Activated T-helper 17 cell treated with anti-CD3 and anti-CD28 coated beads, Interleukin-2, amount 50 U/mL, for 72 hours (primary cell): ENCODE results near the gene IL36A. TPM values are rescaled to one million over a fixed set of nuclear protein-coding genes. Genes with fewer than 3 reads are reported as not detected.

Experiments used
- ATAC-seq: fragments of 150-1000 bp; cut with Tn5 transposase; replicated peaks from 2 replicates; pipeline ENCODE4 v1.10.0; 2021; ENCODE audit warnings: mild to moderate bottlenecking, moderate library complexity
- H3K27ac Mint-ChIP-seq: one replicate; pipeline ENCODE4 v1.8.0; 2022; ENCODE audit warnings: mixed read lengths
- H3K27me3 Mint-ChIP-seq: one replicate; pipeline ENCODE4 v1.8.0; 2022; ENCODE audit warnings: mixed read lengths
- H3K36me3 Mint-ChIP-seq: one replicate; pipeline ENCODE4 v1.8.0; 2022; ENCODE audit warnings: low read depth, mild to moderate bottlenecking, mixed read lengths
- H3K4me1 Mint-ChIP-seq: one replicate; pipeline ENCODE4 v1.8.0; 2022; ENCODE audit warnings: mixed read lengths
- H3K4me3 Mint-ChIP-seq: one replicate; pipeline ENCODE4 v1.8.0; 2022; ENCODE audit warnings: mild to moderate bottlenecking, mixed read lengths
- H3K9me3 Mint-ChIP-seq: one replicate; pipeline ENCODE4 v1.8.0; 2022; ENCODE audit warnings: mixed read lengths
- total RNA-seq, 2 donors: library from RNA; stranded (reverse); gene quantifications; one replicate each; pipeline ENCODE4 v1.2.3, GENCODE V29; 2022

IL36A gene
- total RNA-seq, result not detected

DNA sequence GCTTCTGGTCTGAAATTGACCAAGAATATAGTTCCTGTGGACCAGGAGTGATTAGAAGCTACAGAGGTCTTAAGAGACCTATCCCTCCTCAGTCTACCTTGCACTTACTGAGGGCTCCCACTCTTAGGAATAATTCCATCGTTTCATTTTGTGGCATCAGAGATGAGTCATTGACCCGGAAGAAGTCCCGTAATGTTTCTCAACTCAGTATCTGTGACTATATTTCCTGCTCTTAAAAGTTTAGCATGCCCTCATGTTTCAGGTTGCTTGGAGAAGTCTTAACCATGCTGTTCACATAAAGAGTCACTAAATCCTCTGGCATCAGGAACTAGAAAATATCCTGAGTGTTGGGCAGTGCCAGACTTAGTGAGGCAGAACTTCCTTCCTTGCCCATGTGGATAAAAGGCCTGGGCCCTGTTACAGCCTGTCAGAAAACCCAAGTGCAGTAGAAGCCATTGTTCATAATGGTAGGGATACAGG lies at the start of gene IL36A:
Gene IL36A (plus strand): TSS at position 430 of the 480 bp plus-strand sequence. CDS start 413 bp downstream, outside the sequence.
- H3K27me3 Mint-ChIP-seq, result no peaks in the 10 kb centered on the region
- H3K4me1 Mint-ChIP-seq, result no peaks in the 10 kb centered on the region
- peaks cover 8% of the 10 kb centered on the region for H3K9me3 Mint-ChIP-seq
- H3K4me3 Mint-ChIP-seq, result no peak within 1 kb of the TSS
- no peaks in the 10 kb centered on the region for H3K36me3 Mint-ChIP-seq
- no peak for ATAC-seq
- H3K27ac Mint-ChIP-seq, result no peak within 1 kb of the TSS

GRCh38 chr2:112957511-112957910 lies 47.7 kb upstream of the IL36A start:
- no peak overlapping the region for H3K27ac Mint-ChIP-seq
- ATAC-seq, result no peak
- no peaks in the 10 kb centered on the region for H3K4me1 Mint-ChIP-seq
- H3K9me3 Mint-ChIP-seq, result no peaks in the 10 kb centered on the region
- H3K27me3 Mint-ChIP-seq, result peaks cover 10% of the 10 kb centered on the region
- no peak overlapping the region for H3K4me3 Mint-ChIP-seq
- no peaks in the 10 kb centered on the region for H3K36me3 Mint-ChIP-seq

DNA sequence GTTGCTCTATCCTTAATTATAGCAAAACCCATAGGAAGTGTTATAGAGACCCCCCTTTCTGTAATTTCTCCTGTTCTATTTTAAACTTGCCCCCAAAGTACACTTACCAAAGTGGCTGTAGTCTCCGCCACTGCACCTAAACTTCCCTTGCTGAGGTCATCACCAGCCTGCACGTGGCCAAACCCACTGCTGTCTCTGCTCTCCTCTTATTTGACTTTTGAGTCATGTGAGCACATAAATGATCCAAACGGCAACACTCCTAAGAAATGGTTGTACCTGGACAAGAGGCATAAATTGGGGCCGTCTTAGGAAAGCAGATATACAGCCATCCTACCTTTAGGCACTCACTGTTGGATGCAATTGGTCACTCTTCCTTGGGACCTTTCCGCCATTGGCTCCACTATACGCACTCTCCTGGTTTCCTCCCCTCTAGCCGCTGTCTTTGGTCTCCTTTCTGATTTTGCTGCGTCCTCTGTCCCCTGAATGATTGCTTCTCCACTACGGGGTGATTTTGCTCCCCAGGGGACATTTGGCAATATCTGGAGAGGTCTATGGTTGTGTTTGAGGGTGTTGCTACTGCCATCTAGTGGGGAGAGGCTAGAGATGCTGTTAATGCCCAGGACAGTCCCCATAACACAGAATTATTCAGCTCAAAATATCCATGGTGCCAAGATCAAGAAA lies 46.7 kb upstream of the IL36A start:
- peak; percentile 80 for ATAC-seq
- no peak overlapping the region for H3K4me3 Mint-ChIP-seq
- no peaks in the 10 kb centered on the region for H3K36me3 Mint-ChIP-seq
- no peak overlapping the region for H3K27ac Mint-ChIP-seq
- H3K9me3 Mint-ChIP-seq, result no peaks in the 10 kb centered on the region
- peaks cover 6% of the 10 kb centered on the region for H3K27me3 Mint-ChIP-seq
- no peaks in the 10 kb centered on the region for H3K4me1 Mint-ChIP-seq

GRCh38 chr2:112959109-112959812 lies 46.0 kb upstream of the IL36A start:
- H3K27me3 Mint-ChIP-seq, result peaks cover 5% of the 10 kb centered on the region
- H3K4me1 Mint-ChIP-seq, result no peaks in the 10 kb centered on the region
- H3K27ac Mint-ChIP-seq, result no peak overlapping the region
- no peaks in the 10 kb centered on the region for H3K36me3 Mint-ChIP-seq
- ATAC-seq, result no peak
- H3K4me3 Mint-ChIP-seq, result no peak overlapping the region
- no peaks in the 10 kb centered on the region for H3K9me3 Mint-ChIP-seq

- H3K4me3 Mint-ChIP-seq, result no peak overlapping the region
- no peaks in the 10 kb centered on the region for H3K36me3 Mint-ChIP-seq
These were observed 44.9 kb upstream of the IL36A start for GRCh38 chr2:112960230-112960825.

GRCh38 chr2:112962308-112963175 lies 42.7 kb upstream of the IL36A start:
- ATAC-seq, result no peak
- H3K36me3 Mint-ChIP-seq, result no peaks in the 10 kb centered on the region
- no peaks in the 10 kb centered on the region for H3K9me3 Mint-ChIP-seq
- no peak overlapping the region for H3K4me3 Mint-ChIP-seq
- no peaks in the 10 kb centered on the region for H3K4me1 Mint-ChIP-seq
- H3K27ac Mint-ChIP-seq, result no peak overlapping the region
- H3K27me3 Mint-ChIP-seq, result no peaks in the 10 kb centered on the region

More at GRCh38 chr2:112960230-112960825, 44.9 kb upstream of the IL36A start:
- Mint-ChIP-seq H3K27me3 (no peaks in the 10 kb centered on the region), H3K9me3 (no peaks in the 10 kb centered on the region), H3K27ac (no peak overlapping the region), H3K4me1 (no peaks in the 10 kb centered on the region)
- ATAC-seq, result no peak

- H3K36me3 Mint-ChIP-seq, result no peaks in the 10 kb centered on the region
- H3K4me3 Mint-ChIP-seq, result no peak overlapping the region
- H3K4me1 Mint-ChIP-seq, result peaks cover 6% of the 10 kb centered on the region
- peaks cover 4% of the 10 kb centered on the region for H3K27me3 Mint-ChIP-seq
- ATAC-seq, result no peak
- H3K9me3 Mint-ChIP-seq, result no peaks in the 10 kb centered on the region
- H3K27ac Mint-ChIP-seq, result no peak overlapping the region
These were observed 38.2 kb upstream of the IL36A start for GRCh38 chr2:112967023-112967422.

DNA sequence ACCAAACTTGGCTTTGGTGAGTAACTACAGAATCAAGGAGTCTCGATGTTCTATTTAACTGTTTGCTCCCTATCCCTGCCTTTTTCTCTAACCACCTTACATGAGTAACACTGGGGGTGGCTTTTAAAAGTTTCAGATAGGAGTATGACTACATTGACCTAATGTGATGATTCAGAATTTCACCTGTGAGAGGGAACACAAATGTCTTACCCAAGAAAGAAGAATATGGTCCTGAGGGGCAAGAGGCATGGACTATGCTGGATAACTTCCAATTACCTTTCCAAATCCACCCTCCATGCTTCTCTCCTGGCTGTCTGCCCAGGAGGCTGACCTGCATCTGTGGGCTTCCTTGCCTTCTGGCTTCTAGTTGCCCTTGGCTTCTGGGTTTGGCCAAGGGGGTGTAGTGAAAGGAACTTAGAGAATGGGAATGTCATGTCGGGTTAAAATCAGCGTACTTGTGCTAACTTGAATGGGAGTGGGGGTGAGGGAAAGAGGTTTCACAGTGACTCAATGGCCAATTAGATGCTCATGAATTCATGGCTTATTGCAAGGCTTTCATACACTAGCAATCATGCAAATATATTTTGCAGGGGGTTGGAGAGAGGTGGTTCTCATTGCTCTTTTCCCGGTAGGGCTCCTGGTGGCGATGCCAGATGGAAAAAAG lies 32.7 kb upstream of the IL36A start:
- Mint-ChIP-seq H3K9me3 (no peaks in the 10 kb centered on the region), H3K4me3 (no peak overlapping the region), H3K4me1 (peaks cover 6% of the 10 kb centered on the region), H3K36me3 (no peaks in the 10 kb centered on the region), H3K27ac (no peak overlapping the region), H3K27me3 (peaks cover 10% of the 10 kb centered on the region)
- peak; percentile 86 for ATAC-seq

DNA sequence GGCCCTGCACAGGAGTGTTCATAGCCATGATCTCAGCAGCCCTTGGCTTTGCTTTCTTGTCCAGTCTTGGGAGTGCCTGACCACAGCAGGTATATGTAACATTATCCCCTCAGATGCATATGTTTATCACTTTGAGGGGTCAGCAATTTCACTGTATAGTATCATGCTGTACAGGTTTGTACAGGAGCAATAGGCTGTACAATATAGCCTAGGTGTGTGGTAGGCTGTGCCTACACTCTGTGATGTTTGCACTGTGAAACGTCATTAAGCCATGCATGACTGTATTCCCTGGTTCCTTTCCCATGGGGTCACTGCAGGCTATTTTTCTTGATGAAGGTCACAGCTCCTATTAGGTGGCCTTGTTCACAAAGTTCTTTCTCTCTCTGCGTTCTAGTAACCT lies 32.1 kb upstream of the IL36A start:
- H3K27me3 Mint-ChIP-seq, result peaks cover 10% of the 10 kb centered on the region
- H3K36me3 Mint-ChIP-seq, result no peaks in the 10 kb centered on the region
- H3K27ac Mint-ChIP-seq, result no peak overlapping the region
- H3K4me1 Mint-ChIP-seq, result peaks cover 6% of the 10 kb centered on the region
- no peak overlapping the region for H3K4me3 Mint-ChIP-seq
- no peak for ATAC-seq
- no peaks in the 10 kb centered on the region for H3K9me3 Mint-ChIP-seq

DNA sequence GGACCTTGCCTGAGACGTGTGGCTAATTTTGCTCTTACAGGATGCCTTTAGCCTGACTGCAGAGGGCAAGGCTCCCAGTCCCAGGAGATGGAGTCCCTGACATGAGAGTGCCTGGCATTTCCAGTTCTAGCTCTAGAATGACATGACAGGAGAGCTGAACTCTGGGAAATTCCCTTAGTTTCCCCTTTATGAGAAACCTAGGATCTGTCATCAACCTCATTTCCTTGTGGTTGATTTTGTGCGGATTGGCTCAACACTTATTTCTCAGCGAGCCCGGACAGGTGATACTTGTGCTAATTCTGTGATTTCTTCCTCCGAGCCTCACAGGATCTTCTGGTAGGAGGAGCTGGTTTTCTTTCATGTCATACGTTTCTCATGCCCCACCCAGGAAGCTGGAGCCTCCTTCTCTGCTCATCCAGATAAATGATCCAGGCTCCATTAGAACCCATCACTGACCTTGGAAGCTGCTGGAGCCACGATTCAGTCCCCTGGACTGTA lies 27.7 kb upstream of the IL36A start, which contains the start of gene IL36G:
Gene IL36G (plus strand): TSS at position 448 of the 498 bp plus-strand sequence. CDS start 633 bp downstream, outside the sequence.
- Mint-ChIP-seq H3K36me3 (no peaks in the 10 kb centered on the region), H3K27ac (no peak within 1 kb of the TSS), H3K4me1 (no peaks in the 10 kb centered on the region), H3K4me3 (no peak within 1 kb of the TSS), H3K9me3 (no peaks in the 10 kb centered on the region), H3K27me3 (peaks cover 6% of the 10 kb centered on the region)
- peak; percentile 87 for ATAC-seq

DNA sequence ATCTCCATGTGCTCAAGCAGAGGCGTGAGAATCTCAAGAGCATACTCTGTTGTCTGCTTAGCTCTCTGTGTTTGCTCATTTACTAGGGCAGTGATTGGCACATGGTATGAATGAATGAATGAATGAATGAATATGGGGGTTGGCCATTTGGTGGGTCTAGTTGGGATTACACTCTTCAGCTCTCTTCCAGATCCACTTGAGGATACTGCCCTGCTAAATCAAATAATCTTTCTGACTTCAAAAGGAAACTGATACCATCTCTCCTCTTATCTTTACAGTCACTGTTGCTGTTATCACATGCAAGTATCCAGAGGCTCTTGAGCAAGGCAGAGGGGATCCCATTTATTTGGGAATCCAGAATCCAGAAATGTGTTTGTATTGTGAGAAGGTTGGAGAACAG lies 25.5 kb upstream of the IL36A start:
- H3K27me3 Mint-ChIP-seq, result peaks cover 6% of the 10 kb centered on the region
- H3K4me3 Mint-ChIP-seq, result no peak overlapping the region
- H3K9me3 Mint-ChIP-seq, result no peaks in the 10 kb centered on the region
- H3K4me1 Mint-ChIP-seq, result peaks cover under 1% of the 10 kb centered on the region
- ATAC-seq, result no peak
- H3K36me3 Mint-ChIP-seq, result no peaks in the 10 kb centered on the region
- no peak overlapping the region for H3K27ac Mint-ChIP-seq

DNA sequence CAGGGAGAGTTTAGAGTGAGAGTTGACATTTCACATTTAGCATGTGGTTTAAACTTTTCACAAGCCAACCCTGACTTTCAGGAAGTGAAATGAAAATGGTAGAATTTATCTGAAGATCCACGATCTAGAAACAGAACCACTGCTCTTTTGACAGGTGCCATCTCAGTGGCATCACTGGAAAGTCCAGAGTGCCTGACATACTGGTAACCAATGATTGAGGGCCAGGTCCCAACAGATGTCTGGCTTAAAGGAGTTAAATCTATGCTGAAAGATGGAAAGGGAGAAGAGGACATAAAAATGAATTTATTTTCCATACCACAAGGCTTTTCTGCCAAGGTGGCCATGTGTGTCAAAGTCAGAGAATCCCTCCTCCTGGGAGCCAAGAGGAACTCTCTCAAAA lies 24.7 kb upstream of the IL36A start:
- Mint-ChIP-seq H3K4me3 (no peak overlapping the region), H3K27me3 (peaks cover 4% of the 10 kb centered on the region), H3K4me1 (peaks cover 5% of the 10 kb centered on the region), H3K36me3 (no peaks in the 10 kb centered on the region), H3K27ac (no peak overlapping the region), H3K9me3 (no peaks in the 10 kb centered on the region)
- no peak for ATAC-seq

GRCh38 chr2:112985090-112985489 lies 20.2 kb upstream of the IL36A start:
- H3K27me3 Mint-ChIP-seq, result no peaks in the 10 kb centered on the region
- no peaks in the 10 kb centered on the region for H3K36me3 Mint-ChIP-seq
- peaks cover 13% of the 10 kb centered on the region for H3K4me1 Mint-ChIP-seq
- peak; percentile 96 for ATAC-seq
- peak overlapping the region; percentile 51 for H3K27ac Mint-ChIP-seq
- no peaks in the 10 kb centered on the region for H3K9me3 Mint-ChIP-seq
- no peak overlapping the region for H3K4me3 Mint-ChIP-seq
